Measurements from ENCODE around the gene DOHH. TPM values are rescaled to one million over a fixed set of nuclear protein-coding genes. Genes with fewer than 3 reads are reported as not detected.

The DOHH gene
- total and polyA plus RNA-seq, 9 of the 15 experiments (the other 6 are each of a cell fraction or from before 2014, with no cell fraction given) = 0.14 to 47.2 (median 5.1) TPM

DNA sequence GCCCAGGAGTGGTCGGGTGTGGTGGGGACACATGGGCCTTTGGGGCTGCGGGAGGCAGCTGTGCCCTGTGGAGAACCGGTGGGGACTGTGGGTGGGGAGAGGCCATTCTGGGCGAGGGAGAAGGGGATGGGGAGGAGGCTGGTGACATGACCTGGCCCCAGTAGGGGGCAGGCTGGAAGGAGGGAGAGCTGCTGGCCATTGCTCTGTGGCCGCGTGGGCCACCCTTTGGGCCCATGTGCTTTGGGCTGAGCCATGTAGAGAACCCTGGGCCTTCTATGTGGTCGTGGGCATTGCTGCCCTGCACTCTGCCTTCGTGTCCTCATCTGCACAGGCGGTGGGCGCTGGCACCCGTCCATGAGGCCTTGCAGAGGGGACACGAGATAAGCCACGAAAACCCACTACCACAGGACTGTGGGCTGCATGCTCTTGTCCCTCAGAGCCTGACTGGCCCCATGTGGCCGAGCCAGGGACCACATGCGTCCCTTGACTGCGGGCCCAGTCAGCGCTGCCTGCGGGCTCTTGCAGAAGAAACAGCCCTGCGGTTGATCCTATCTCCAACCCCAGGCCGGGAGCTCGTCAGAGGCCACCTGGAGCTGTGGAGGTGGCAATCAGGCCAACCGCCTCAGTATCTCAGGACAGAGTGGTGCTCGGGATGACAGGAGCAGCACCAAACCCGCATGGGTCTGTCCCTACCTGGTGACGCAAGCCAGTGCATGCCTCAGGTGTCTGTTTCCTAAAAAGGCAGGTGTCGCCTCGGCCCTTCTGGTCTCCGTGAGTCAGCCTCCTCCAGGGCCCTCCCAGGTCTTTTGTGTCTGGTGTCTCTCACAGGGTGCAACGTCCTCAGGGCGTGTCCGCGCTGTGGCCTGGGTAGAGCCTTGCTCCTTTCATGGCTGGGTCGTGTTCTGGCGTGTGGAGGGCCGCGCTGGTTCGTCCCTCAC, 20.0 kb upstream of the DOHH start:
- no TSS peak for BruUV-seq (replicated peaks)
- 8% methylated on average over 34 of the region's 37 CpGs for WGBS (ENCODE audit: insufficient coverage, low coverage, missing lambda C conversion rate)
- in situ Hi-C loops (cut with MboI) = no loop called here
- ATAC-seq (peak; percentile 97), DNase-seq (ENCODE audit: extremely low read depth in 1 of 4, low spot score in 3 of 4) (peak; percentile 86 to 94 (median 90)), FAIRE-seq (peak; percentile 98)
- Histone ChIP-seq H3K9me3 (replicated peaks; ENCODE audit: control insufficient read depth, insufficient read depth, low read depth, low read length) (no peaks in the 10 kb centered on the region), H3K9ac (ENCODE audit: insufficient read depth in 1 of 2, low read depth in 2 of 2, low read length in 2 of 2) (peak overlapping the region; percentile 49 to 88), H3K4me2 (ENCODE audit: insufficient read depth, low read length) (peak overlapping the region; percentile 78), H3K27me3 (ENCODE audit: control insufficient read depth in 2 of 2, insufficient read depth in 2 of 2, low read length in 2 of 2) (no peaks in the 10 kb centered on the region), H3K27ac (ENCODE audit: extremely low read depth, low read depth, low read length) (peak overlapping the region; percentile 86), H4K20me1 (replicated peaks; ENCODE audit: control insufficient read depth, insufficient read depth, low read length) (peaks cover 12% of the 10 kb centered on the region), H2AFZ (ENCODE audit: low read depth, low read length) (peak overlapping the region; percentile 53), H3K36me3 (ENCODE audit: control insufficient read depth, insufficient read depth, low read length) (peaks cover 42% of the 10 kb centered on the region; the same call in 1 of the 3 replicates), H3K4me1 (replicated peaks in 1 of 2; ENCODE audit: control insufficient read depth in 2 of 2, insufficient read depth in 2 of 2, low read length in 2 of 2) (peaks cover 19 to 76% of the 10 kb centered on the region in 2 experiments), H3K4me3 (no peak overlapping the region), H3K9me1 (ENCODE audit: control insufficient read depth, insufficient read depth, low read length) (peaks cover 4% of the 10 kb centered on the region), H3K79me2 (ENCODE audit: control insufficient read depth, insufficient read depth, low read length) (peaks cover 63% of the 10 kb centered on the region)
- ChIA-PET POLR2A (interaction anchor here (0.6 to 1.9 kb wide), 13 partner anchors 8 to 222 kb away, joined by 3 to 15 read pairs (median 4); partner anchors contain the start of gene TEKTIP1), CTCF (ENCODE audit: low intra/inter-chr PET ratio) (interaction anchor here (0.6 kb wide), 1 partner anchor 47 kb away, joined by 3 read pairs; no protein-coding TSS in a partner anchor)
- intact Hi-C loops (cut with micrococcal nuclease) = loop anchor here (1.0 kb wide), 1 partner anchor 15 kb away; no protein-coding TSS in a partner anchor
- TF ChIP-seq ATF7 (IDR thresholded peaks at IDR 0.05) (peak; percentile 69), NFIX (CRISPR knock-in tag; IDR thresholded peaks at IDR 0.05; ENCODE audit: low read depth) (no peak), WHSC1 (IDR thresholded peaks at IDR 0.05; ENCODE audit: low read length) (no peak), CBX5 (IDR thresholded peaks at IDR 0.05; ENCODE audit: borderline replicate concordance, low read depth) (no peak), NR2C2 (CRISPR knock-in tag; IDR thresholded peaks at IDR 0.05) (peak; percentile 82; the same call in 1 of the 2 replicates), NR2C2 (tag; IDR thresholded peaks at IDR 0.05) (no peak), KHSRP (IDR thresholded peaks at IDR 0.05) (no peak), ZNF224 (CRISPR knock-in tag; IDR thresholded peaks at IDR 0.05) (0 out of 2 replicates have a peak, but pooled peaks have one; percentile 81), SMARCA5 (IDR thresholded peaks at IDR 0.05) (no peak; the same call in 1 of the 2 replicates), ZNF444 (CRISPR knock-in tag; IDR thresholded peaks at IDR 0.05) (no peak), ZNF212 (CRISPR knock-in tag; IDR thresholded peaks at IDR 0.05) (no peak), SMAD1 (IDR thresholded peaks at IDR 0.05; ENCODE audit: low read depth, low read length, partially characterized antibody) (no peak), TAL1 (IDR thresholded peaks at IDR 0.05) (peak; percentile 68), EP400 (IDR thresholded peaks at IDR 0.05) (peak; percentile 97), SRSF9 (IDR thresholded peaks at IDR 0.05; ENCODE audit: borderline replicate concordance, low read depth, low read length) (no peak), SRF (CRISPR knock-in tag; IDR thresholded peaks at IDR 0.05) (no peak; a peak in 1 of 4 replicates), BRD4 (IDR thresholded peaks at IDR 0.05) (0 out of 2 replicates have a peak, but pooled peaks have one; percentile 26), U2AF1 (optimal IDR thresholded peaks at IDR 0.05; ENCODE audit: low read depth, low read length) (no peak), RB1 (IDR thresholded peaks at IDR 0.05; ENCODE audit: low read depth) (peak; percentile 46; the same call in 1 of the 2 replicates), SRSF3 (IDR thresholded peaks at IDR 0.05; ENCODE audit: insufficient read depth, low read length) (no peak)
- TF ChIP-seq, protein P1, sequence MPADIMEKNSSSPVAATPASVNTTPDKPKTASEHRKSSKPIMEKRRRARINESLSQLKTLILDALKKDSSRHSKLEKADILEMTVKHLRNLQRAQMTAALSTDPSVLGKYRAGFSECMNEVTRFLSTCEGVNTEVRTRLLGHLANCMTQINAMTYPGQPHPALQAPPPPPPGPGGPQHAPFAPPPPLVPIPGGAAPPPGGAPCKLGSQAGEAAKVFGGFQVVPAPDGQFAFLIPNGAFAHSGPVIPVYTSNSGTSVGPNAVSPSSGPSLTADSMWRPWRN (IDR thresholded peaks at IDR 0.05; ENCODE audit: low read depth) = peak; percentile 38; the same call in 1 of the 2 replicates
- TF ChIP-seq, protein P2, sequence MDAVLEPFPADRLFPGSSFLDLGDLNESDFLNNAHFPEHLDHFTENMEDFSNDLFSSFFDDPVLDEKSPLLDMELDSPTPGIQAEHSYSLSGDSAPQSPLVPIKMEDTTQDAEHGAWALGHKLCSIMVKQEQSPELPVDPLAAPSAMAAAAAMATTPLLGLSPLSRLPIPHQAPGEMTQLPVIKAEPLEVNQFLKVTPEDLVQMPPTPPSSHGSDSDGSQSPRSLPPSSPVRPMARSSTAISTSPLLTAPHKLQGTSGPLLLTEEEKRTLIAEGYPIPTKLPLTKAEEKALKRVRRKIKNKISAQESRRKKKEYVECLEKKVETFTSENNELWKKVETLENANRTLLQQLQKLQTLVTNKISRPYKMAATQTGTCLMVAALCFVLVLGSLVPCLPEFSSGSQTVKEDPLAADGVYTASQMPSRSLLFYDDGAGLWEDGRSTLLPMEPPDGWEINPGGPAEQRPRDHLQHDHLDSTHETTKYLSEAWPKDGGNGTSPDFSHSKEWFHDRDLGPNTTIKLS (IDR thresholded peaks at IDR 0.05; ENCODE audit: borderline replicate concordance, low read depth) = 0 out of 2 replicates have a peak, but pooled peaks have one; percentile 72
